Fibroblast of upper back skin (primary cell): ENCODE measurements around the gene SMAD2.
"Not testable (repeated sequence)": the region's sequence is repeated elsewhere in the genome, so short reads cannot be mapped to it uniquely, and the experiment has no call there.

Experiments used
- DNase-seq: peaks from one replicate; pipeline ENCODE4 v3.0.0-alpha.2; 2013

The SMAD2 gene

GRCh38 chr18:47831351-47831750, 99.1 kb downstream of the SMAD2 start:
- DNase-seq, result no peak

GRCh38 chr18:47830772-47831171, 99.7 kb downstream of the SMAD2 start:
- DNase-seq, result no peak

DNA sequence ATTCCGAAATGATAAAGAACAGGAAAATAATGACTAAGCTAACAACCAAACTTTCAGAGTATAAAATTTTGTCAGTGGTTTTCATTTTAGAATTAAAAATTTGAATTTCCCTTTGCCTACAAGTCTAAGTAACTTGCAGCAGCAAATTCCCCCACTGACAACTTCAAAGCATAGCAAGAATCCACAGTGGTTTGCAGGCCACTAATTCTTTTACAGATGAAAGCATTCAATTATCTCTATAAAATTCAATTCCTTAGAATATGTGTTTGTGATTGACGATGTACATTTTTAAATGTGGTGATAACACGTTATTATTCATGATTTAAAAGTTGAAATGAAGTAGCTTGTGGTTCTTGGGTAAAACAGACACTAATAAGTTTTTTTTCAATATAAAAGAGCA, 100.6 kb downstream of the SMAD2 start:
- DNase-seq, result no peak

DNA sequence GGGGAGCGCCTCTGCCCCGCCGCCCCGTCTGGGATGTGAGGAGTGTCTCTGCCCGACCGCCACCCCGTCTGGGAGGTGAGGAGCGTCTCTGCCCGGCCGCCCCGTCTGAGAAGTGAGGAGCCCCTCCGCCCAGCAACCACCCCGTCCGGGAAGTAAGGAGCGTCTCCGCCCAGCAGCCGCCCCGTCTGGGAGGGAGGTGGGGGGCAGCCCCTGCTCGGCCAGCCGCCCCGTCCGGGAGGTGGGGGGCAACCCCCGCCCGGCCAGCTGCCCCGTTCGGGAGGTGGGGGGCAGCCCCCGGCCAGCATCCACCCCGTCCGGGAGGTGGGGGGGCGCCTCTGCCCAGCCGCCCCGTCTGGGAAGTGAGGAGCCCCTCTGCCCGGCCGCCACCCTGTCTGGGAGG, 102.4 kb downstream of the SMAD2 start:
- DNase-seq, result not testable (repeated sequence)

DNA sequence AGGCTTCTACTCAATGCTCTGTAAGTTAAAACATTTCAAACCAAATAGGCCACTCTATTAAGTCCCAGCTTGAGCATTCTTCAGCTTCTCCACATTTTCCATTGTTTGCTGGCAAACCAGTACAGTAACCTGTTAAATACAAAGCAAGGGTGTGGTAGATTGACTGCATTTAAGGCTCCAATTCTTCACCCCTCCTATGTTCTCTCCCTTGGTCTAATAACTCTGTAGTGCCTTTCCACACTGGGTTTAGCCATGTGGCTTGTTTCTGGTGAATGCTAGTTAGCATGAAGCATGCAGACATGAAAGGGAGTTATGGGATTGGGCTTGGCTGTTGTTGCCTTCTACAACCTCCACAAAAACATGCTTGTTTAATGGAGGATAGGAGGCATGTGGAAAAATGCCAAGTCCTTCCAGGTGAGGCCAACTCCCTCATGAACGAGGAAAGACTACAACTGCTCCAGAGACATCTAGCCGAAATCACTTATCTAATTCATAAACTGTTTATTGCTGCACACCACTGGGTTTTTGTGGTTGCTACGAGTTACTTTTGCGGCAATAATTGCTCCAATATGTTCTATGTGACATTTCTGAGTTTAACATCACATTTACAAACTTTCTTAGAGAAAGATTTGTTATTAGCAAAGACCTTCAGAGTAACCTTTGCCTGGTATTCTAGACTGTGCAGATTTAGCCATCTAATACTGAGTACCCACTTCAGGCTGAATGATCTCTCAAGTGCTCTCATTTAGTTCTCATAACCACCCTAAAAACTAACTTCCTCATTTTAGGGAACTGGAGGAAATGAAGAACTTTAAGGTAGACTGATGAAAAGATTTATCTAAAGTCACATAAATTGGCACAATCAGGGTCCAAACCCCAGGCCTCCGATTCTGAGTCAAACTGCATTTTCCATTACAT, 104.0 kb downstream of the SMAD2 start:
- no peak for DNase-seq

DNA sequence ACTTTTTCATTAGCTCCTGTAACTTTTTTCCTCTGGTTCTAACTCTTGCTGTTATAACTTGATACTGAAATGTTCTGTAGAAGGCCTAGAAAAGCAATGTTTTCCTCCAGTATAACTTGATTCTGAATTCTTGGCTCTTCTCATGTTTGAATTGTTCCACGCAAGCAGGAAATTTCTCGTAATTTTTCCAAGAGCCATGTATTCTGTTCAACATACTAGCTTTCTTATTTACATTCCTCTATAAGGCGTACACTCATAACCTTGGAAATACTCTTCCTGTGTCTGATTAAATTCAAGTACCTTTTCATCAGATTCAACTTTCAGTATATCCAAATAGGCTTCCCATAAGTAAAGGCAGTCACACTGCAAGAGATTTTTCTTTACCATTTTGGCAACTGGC, 109.1 kb downstream of the SMAD2 start:
- no peak for DNase-seq

- no peak for DNase-seq
Observed at GRCh38 chr18:47817795-47818077, 112.7 kb downstream of the SMAD2 start.

DNA sequence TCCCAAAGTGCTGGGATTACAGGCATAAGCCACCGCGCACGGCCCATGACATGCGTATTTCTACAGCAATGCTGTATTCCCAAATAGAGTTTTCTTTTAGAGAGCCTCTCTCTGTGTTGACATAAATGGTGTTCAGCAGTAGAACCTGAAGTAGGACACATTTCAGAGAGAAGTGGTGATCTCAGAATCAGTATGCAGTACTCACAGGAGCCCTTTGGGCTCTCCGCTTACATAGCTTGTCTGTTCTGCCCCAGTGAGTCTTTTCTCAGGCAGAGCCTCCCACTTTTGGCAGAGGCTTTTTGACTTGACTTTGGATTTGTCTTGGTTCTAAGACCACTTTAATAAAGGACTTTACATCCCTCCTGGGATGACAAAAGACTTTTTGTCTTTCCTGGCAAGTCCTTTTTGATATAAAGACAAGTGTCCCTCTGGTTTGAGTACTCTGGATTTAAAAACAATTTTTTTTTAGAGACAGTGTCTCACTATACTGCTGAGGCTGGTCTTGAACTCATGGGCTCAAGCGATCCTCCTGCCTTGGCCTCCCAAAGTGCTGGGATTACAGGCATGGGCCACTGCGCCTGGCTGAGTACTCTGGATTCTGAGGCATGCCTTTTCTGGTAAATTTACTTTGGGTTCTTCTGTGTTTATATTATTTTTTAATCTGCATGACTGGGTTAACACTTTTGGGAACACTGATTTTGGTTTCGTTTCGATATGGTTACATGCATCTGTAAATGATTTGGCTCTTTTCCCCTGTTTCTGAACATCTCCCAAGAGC, 113.3 kb downstream of the SMAD2 start:
- no peak for DNase-seq

DNA sequence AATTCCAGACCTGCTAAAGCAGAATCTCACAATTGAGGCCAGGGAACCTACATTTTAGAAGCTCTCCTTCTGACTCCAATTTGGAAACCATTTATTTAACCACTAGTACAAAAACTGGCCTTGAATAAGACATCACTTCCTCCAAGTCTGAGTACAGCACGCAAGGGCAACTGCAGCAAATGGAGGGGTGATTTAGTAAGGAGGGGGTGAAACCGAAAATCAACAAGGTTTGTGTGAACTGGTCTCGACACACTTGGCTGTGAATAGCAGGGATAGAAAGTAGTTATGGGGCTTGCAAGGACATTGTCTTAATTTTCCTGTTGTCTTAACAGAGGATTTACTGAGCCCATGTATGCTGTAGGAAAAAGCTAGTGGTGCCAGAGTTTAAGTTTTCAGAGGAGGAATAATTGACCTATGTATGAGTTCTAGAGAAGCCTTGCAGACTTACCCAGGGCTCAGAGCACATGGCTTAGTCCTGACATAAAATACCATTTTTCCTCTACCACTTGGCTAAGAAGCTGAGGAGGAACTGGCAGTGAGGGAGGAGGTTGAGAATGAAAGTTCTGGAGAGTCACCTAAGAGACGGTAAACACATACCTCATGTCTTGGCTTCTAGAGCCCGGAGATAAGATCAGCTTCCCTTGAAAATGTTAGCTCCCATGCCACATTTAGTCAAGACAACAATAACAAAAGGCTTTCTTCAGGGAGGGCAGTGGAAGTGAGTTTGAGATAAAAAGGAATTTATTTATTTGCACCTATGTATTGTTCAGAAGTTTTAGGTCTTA, 114.8 kb downstream of the SMAD2 start:
- no peak for DNase-seq

GRCh38 chr18:47809420-47809819, 121.0 kb downstream of the SMAD2 start:
- DNase-seq, result no peak

DNA sequence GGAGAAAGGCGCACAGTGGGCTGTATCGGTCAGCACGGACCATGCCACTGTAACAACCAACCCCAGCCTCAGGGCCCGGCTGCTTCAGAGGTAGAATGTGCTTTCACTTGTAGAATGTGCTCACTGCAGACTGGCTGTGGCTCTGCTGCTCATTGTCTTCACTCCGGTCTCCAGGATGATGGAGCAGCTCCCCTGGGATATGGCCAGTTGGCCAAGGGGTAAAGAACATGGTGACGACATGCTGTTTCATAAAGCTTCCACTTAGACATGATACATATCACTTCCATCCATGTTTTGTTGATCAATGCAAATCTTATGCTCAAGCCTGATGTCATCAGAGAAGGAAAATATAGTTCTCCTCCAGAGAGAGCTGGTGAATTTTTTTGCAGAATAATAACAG, 127.7 kb downstream of the SMAD2 start:
- no peak for DNase-seq

- no peak for DNase-seq
Observed at GRCh38 chr18:47801817-47802216, 128.6 kb downstream of the SMAD2 start.

GRCh38 chr18:47800756-47801155, 129.7 kb downstream of the SMAD2 start:
- DNase-seq, result no peak

DNA sequence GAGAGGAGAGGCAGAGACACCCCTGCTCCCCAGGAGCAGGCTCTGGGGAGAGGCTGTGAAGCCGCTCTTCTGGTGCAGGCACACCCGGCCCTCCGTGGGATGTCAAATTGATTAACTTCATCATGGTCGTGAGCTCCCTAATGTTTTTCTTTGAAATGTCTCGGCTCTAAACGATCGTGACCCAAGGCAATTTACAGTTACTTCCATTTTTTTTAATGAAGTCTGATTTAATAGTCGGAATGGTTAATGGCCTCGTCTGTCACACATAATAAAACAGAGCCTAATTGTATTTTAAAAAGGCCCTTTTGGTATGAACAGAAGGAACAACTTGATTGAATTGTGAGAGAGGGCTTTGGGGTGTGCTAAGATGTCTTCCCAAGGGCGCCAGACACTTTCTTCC, 130.2 kb downstream of the SMAD2 start:
- no peak for DNase-seq

GRCh38 chr18:47799376-47799775, 131.1 kb downstream of the SMAD2 start:
- no peak for DNase-seq

DNA sequence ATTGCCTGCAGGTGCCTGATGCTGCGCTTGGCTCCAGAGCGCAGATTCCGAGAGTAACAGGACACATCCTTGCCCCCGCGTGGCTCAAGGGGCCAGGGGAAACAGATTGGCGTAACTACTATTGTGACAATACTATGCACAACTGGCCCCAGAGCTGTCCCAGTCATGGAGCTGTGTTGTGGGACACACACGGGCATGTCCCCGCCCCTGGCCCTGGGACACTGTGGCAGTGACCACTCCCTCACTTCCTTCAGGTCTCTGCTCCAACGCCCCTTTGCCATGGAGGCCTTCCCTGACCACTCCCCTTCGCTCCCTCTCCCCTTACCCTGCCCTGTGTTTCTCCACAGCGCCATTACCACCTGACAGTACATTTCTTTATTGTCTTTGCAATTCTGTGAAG, 132.1 kb downstream of the SMAD2 start:
- DNase-seq, result no peak

GRCh38 chr18:47797126-47797525, 133.3 kb downstream of the SMAD2 start:
- DNase-seq, result no peak

DNA sequence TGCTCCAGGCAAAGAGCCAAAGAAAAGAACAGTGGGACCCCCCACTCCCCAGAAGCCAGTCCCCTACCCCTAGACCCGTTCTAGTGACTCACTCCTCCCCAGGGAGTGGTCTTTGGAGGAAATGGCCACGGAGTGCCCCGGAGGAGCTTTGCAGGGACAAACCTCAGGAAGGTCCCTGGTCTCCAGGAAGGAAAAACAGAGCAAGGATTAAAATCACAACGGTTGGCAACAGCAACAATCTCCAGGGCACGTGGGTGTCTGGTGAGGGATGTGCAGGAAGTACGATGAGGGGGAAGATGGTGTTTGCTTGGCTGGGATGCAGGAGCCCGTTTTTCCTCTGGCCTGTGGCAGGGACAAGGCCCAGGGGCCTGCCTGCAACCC, 135.0 kb downstream of the SMAD2 start:
- no peak for DNase-seq

DNA sequence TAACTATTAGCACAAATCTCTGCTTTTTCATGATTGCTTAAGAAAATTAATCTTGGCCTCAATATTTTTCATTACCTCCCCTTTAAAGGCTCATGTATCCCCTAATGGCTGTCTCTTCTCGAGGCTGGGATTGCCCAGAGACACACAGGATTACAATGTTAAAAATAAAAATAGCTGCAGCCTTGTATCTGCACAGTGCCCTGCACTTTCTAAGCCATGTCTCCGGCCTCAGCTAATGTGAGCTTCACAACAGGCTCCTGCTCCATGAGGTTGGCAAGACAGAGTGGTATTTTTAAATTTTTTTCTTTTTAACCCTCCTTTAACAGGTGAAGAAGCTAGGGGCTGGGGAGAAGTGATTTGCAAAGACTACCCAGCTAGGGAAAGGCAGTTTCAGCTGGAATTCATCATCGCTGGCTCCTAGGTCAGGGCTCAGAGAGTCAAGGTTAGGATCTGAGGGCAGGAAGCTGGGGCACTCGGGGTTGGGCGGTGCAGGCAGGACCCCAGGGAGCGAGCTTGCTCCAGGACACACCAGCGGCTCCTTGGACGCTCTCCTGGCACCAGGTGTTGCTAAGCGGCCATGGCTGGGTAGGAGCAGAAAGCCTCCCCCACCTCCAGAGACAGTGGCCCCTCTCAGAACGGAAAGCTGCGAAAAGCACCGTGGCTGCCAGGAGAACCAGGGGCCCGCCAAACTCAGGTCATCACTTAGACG, 135.6 kb downstream of the SMAD2 start:
- DNase-seq, result no peak

DNA sequence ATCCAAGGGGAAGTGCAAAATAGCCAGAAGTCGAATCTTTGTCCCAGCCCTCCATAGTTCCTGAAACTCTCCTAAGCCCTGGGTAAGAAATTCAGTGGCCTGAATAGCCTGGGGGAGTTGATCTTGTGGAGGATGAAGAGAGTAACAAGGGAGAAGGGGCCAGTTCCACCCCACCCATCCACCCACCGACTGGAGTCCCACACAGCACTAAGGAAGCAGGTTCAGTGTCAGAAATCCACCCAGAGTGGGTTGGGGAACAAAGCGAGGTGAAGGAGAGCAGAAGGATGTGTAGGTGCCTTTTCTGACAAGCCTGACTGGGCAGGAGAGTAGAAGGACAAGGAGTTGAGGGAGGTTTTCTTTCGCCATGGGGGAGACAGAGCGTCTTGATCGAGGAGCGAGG, 136.8 kb downstream of the SMAD2 start:
- DNase-seq, result no peak

- DNase-seq, result no peak
Observed at GRCh38 chr18:47791461-47791985, 138.9 kb downstream of the SMAD2 start.

GRCh38 chr18:47790036-47790435, 140.4 kb downstream of the SMAD2 start:
- DNase-seq, result no peak

DNA sequence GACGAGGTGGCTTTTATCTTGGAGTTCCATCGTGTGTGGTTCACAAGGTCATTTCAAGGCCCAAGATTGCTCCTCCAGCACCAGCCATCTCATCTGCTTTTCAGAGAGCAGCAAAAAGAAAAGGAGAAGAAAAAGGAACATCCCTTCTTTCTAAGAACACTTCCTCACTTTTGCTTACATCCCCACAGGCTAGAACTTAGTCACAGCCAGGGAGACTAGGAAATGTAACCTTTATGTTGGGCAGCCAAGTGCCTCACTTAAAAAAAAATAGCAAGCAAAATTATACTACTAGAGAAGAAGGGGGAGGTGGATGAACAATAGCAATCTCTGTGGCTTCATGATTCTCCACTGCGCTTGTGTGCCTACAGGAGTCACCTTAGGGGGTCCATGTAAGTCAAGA, 141.8 kb downstream of the SMAD2 start:
- DNase-seq, result no peak
